ENCODE measurements around the gene BTAF1.

DNA sequence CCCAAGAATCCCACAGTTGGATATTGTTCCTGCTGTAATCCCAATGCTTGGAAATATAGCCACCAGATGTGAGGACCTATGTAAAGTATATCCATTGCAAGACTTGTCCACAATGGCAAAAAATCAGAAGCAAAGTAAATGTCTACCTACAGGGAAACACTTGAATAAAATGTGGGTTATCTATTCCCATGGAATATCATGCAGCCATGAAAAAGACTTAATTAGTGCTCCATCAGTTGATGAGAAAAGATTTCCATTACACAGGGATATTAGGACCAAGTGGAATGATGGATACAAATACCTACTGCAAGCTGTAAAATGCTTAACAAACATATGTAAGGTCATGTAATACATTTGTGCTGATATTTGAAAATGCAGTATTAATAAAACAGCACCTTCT is 131.2 kb downstream of the BTAF1 start:
- TF ChIP-seq CTCF (IDR thresholded peaks at IDR 0.05) (no peak), POLR2A (IDR thresholded peaks at IDR 0.05) (no peak), EP300 (IDR thresholded peaks at IDR 0.05) (no peak)
